Tibial nerve (tissue), 4 donors: ENCODE results near the gene ANXA6.

Experiments
- CTCF ChIP-seq, 5 experiments: fragments of 200-600 bp in 3 of 5; fragments of 450-650 bp in 2 of 5; sonication (generic) in 3 of 5; IDR thresholded peaks; one replicate each; pipeline ENCODE4 v1.5.1; 2016 to 2019; ENCODE audit warnings: antibody characterized with exemption in 5 of 5, mild to moderate bottlenecking in 3 of 5, moderate library complexity in 2 of 5
- EP300 ChIP-seq, 2 donors: sonication (generic); formaldehyde crosslinking; IDR thresholded peaks; one replicate each; pipeline ENCODE4 v1.6.1; 2017; ENCODE audit warnings: antibody characterized with exemption in 2 of 2, mild to moderate bottlenecking in 1 of 2

DNA sequence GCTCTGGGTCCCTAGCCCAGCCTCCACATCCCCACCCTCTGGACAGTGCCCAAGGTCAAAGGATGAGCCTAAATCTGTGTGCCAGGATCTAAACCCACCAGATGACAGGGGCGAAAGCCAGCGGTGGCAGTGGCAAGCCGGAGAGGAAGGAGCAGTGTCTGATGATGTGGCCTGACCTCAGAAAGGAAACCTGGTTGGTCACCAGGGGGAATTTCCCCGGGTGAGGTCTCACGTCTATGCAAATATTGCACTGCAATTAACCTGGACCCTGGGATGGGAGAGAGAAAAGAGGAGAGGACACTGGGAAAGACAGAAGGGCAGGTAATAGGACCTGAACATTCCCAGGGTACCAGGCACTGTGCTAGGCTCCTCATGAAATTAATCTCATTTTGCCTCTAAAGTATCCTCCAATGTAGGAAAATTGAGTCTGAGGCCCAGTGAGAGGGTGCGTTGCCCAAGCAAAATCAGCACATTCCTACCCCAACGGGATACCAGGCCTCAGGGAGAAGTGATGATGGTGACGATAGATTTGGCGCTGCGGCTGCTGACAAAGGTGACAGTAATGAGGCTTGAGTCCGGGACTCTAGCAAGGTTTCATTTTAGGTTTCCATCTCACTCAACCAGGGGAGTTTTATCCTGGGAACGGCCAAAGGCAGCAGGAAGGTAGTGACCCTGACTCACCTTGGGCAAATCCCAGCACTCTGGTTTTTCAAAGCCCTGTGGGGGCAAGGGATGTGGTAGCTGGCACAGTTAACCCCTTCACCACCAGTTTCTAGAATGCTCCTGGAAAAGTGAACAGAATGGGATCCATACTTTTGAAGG lies 63.3 kb downstream of the ANXA6 start:
- TF ChIP-seq EP300 (IDR thresholded peaks at IDR 0.05) (no peak), CTCF (IDR thresholded peaks at IDR 0.05) (no peak)
